Transverse colon (tissue), 4 donors: Measurements from ENCODE around the gene TLR6.

Experiments
- CTCF ChIP-seq, 5 experiments: fragments of 200-600 bp in 3 of 5; fragments of 450-650 bp in 2 of 5; sonication (generic) in 3 of 5; IDR thresholded peaks; 1 replicate in 2 of 5; 2 replicates in 3 of 5; pipeline ENCODE4 v1.5.1; 2016 to 2017; ENCODE audit warnings: antibody characterized with exemption in 5 of 5, inconsistent platforms in 3 of 5, mild to moderate bottlenecking in 2 of 5, moderate library complexity in 1 of 5
- POLR2A ChIP-seq: fragments of 450-650 bp; IDR thresholded peaks from one replicate; pipeline ENCODE4 v1.6.1; 2016; ENCODE audit warnings: antibody characterized with exemption, mild to moderate bottlenecking, moderate library complexity
- POLR2AphosphoS5 ChIP-seq, 3 donors: sonication (generic); formaldehyde crosslinking; IDR thresholded peaks; one replicate each; pipeline ENCODE4 v1.6.1; 2016; ENCODE audit warnings: antibody characterized with exemption in 3 of 3

- TF ChIP-seq CTCF (IDR thresholded peaks at IDR 0.05) (no peak), POLR2AphosphoS5 (IDR thresholded peaks at IDR 0.05) (no peak), POLR2A (no peak)
Measured at GRCh38 chr4:38811297-38811696, 45.3 kb downstream of the TLR6 start.
